CD4-positive, alpha-beta T cell treated with Interleukin-15 for 4 hours (primary cell): ENCODE results near the gene UBA1.
A peak's percentile ranks its signal among the peaks of the same experiment; 100 is the strongest.

Experiments
- DNase-seq: peaks from one replicate; pipeline ENCODE4 v3.0.0-alpha.2; 2020; ENCODE audit warnings: low spot score

Gene UBA1

GRCh38 chrX:47212381-47213293, 19.0 kb downstream of the UBA1 start:
- DNase-seq, result no peak

- DNase-seq, result no peak
Observed at GRCh38 chrX:47214435-47215077, 20.9 kb downstream of the UBA1 start.

DNA sequence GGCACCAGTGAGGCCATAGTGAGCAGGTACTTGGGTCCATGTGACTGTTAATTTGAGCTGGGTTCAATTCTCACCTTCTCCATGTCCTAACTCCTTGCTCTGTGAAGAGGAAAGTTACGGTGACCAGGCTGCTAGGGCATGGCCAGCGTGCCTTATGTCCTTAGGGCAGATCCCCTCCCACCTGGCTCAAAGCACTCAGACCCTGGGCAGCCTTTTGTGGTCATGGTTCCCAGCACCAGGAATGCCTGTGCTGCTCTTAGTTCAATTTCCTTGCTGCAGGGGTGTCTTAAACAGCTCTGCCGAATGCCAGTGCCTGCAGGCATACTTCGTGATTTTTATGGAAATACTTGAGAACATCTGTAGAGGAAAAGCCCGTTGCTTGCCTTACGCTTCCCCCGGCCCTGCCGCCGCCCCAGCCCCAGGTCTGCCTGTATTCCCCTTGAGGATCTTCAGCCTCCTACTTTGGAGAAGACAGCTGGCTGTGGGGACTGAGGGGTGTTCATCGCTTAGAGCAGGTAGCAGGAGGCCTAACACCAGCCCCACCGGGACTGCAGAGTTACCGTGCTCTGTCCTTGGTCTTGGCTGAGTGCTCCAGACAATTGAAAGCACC, 21.8 kb downstream of the UBA1 start:
- DNase-seq, result no peak

DNA sequence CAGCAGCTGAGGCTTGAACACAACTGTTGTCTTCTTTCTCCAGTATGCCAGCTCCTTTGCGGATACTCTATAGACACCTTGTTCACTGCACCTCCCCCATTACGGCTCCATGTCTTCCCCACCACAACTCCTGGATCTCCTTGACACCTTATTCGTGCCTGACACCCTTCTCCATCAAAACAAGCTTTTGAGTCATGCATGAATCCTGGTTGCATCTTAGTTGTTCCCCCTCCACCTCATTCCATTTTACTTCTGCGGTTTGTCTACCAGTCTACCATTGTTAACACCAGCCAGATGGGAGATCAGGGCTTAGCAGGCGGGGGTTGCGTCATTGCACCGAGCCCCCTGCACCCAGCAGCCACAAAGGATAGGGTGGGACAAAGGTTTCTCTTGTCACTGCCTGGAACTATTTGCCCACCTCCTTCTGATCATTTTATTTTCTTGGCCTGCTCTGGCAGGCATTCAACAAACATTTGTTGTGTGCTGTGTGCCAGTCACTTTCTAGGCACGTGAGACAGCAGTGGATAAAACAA, 22.8 kb downstream of the UBA1 start:
- no peak for DNase-seq

DNA sequence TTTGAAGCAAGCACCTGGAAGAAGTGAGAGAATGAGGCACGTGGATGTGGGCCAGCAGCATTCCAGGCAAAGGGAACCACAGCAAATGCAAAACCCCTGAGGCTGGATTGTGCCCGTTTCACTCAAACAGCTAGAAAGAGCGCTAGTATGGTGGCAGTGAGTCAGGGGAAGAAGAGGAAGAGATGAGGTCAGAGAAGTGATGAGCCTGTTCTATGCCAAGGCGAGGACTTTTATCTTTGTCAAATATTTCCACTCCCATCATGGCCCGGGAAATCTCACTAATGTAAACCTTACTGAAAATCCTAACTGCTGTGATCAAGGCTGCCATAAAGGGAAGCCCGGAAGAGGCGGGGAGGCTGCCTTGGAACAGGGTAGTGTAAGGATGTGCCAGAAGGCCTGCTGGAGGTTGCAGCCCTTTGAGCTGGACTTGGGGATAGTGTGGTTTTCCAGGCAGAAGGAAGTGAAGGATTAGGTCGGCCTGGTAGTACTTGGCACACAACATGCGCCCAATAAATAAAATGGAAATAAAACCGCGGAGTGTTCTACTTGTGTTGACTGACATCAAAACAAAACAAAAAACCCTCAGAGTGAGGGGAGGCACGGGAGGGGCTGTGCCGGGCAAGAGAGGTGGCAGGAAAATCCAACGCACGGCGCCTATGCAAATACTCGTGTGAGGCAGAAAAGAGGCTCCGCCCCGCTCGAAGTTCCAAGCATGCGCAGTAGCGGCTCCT, 23.7 kb downstream of the UBA1 start:
- DNase-seq, result peak; percentile 17

- DNase-seq, result peak; percentile 97
Observed at GRCh38 chrX:47217852-47218279, 24.2 kb downstream of the UBA1 start.

DNA sequence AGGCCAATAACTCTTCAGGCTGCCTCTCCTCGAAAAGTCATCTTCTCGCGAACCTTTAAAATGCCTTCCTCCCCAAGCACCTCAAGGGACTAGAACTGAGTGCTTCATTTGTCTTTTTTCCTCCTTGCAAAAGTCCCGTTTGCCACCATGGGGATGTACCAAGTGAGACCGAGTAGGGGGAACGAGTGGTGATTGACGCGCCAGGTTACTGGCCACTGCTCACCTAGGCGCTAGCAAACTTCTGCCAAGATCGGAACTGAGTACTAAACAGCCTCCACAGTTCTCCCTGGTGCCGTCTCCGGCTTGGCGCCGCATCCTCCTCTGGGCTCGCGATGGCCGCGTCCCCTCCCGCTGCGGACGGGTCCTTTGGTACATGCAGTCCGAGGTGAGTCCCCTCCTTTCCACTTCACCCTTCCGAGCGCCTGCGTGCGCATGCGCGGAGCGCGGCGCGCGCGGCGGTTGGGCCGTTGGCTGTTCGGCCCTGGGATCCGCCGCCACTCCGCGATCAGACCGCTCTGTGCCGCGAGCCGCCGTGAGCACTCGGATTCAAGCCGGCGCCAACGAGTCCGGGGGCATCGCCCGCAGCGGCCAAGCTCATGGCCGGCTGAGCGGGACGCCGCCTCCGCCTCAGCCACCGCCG, 24.8 kb downstream of the UBA1 start, which contains the start of gene CDK16:
Gene CDK16, plus strand, starts transcription at position 402 of the 640 bp plus-strand sequence. CDS start 4,877 bp downstream, outside the sequence.
- DNase-seq, result peak; percentile 78

GRCh38 chrX:47218920-47219815, 25.5 kb downstream of the UBA1 start:
- DNase-seq, result peak; percentile 16

DNA sequence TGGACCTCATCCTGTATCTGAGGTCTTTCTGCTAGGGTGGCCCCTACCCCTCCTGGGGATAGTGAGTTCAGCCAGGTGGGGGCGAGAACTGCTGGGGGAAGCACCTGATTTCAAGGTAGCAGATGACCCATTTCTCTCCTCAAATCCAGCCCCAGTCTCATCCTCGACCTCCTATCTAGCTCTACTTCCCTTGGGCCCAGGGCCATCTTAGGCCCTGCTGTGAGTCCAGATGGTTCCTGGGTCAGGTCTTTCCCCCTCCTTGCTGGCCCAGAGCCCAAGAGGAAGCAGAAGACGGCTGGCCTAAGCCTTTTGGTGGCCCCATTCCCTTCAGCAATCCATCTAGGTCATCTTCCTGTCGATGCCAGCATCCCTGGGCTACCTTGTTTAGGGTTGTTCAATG, 28.1 kb downstream of the UBA1 start:
- no peak for DNase-seq

DNA sequence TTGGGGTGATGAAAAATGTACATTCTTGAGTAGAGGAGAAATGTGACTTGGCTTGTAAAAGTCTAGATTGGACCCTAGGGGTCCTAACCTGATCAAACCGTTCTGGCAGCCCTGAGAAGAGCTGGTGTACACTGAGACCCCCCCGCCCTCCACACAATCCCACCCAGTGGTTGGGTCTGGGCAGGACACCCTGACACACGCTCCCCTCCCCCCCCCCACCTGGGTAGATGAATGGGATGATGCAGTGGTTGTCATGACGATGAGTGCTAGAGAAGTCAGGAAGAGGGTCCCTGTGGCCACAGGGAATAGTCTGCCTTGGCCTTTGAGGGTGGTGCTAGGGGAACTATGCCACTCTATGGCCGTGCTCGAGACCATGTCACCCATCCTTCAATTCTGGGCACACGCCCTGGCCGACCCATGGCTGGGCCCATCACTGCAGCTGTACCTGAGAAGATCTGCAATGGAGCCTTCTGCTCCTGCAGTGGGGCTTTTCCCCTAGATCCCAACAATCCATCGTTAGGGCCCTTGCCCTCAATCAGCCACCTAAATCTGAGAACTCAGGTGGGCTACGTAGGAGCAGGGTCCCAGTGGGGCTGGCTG, 29.2 kb downstream of the UBA1 start:
- DNase-seq, result no peak

GRCh38 chrX:47223476-47224250, 30.0 kb downstream of the UBA1 start:
- no peak for DNase-seq

GRCh38 chrX:47224266-47224895, 30.8 kb downstream of the UBA1 start:
- no peak for DNase-seq

DNA sequence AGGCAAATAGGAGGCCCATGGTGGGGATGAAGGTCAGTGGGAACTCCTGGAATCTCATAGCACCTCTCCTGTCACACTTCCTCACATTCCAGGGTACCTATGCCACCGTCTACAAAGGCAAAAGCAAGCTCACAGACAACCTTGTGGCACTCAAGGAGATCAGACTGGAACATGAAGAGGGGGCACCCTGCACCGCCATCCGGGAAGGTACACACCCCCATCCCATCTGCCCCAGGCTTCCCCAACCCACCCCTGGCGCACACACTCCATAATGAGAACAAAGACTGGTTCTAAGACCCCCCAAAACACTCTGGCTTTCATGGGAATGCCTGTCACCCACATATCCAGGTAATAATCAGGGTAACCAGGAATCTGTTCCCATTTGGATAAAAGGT, 31.3 kb downstream of the UBA1 start:
- DNase-seq, result no peak

- no peak for DNase-seq
Observed at GRCh38 chrX:47226071-47226470, 32.4 kb downstream of the UBA1 start.

GRCh38 chrX:47226531-47227333, 33.1 kb downstream of the UBA1 start:
- DNase-seq, result no peak

GRCh38 chrX:47227334-47227583, 33.6 kb downstream of the UBA1 start:
- DNase-seq, result no peak

GRCh38 chrX:47228550-47229270, 35.1 kb downstream of the UBA1 start:
- DNase-seq, result no peak
